GM12878 (cell line): ENCODE results near the gene MLPH. TPM values are rescaled to one million over a fixed set of nuclear protein-coding genes. Genes with fewer than 3 reads are reported as not detected.

Source experiments
- ATAC-seq: fragments of 200-7000 bp; cut with Tn5 transposase; 3 replicates; pipeline ENCODE4 v1.9.1; 2020; ENCODE audit warnings: mild to moderate bottlenecking, moderate library complexity
- BruUV-seq: library from RNA; stranded (reverse); fragments of 400-500 nt; replicated peaks from 2 replicates; lab custom pipeline; 2021; lab: Mats Ljungman, UMichigan
- CTCF ChIA-PET: fragments of 300-600 bp; sonication (Branson Sonifier 250); formaldehyde crosslinking; extraction: SDS; loops from one replicate; lab custom pipeline; 2021; ENCODE audit warnings: inconsistent platforms; lab: Yijun Ruan, JAX
- POLR2A ChIA-PET: fragments of 350-600 bp; formaldehyde crosslinking; extraction: SDS; loops from one replicate; lab custom pipeline; 2021; ENCODE audit warnings: inconsistent platforms; lab: Charles Lee
- RAD21 ChIA-PET: fragments of 300-600 bp; sonication (Branson Sonifier 250); formaldehyde crosslinking; loops from one replicate; lab custom pipeline; 2023; ENCODE audit warnings: antibody characterized with exemption; ENCODE audit not compliant: unreplicated experiment; lab: Charles Lee
- SMC1A ChIA-PET: fragments of 300-600 bp; sonication (Branson Sonifier 250); formaldehyde crosslinking; loops from one replicate; lab custom pipeline; 2023; ENCODE audit not compliant: unreplicated experiment, uncharacterized antibody; lab: Charles Lee
- DNase-seq: peaks from one replicate; pipeline ENCODE4 v3.0.0-alpha.2; 2011; ENCODE audit warnings: low read depth, low spot score
- FAIRE-seq: peaks from 3 replicates; lab custom pipeline; 2011; peaks lifted over from hg19 to GRCh38; lab: Jason Lieb, UNC
- H2AFZ ChIP-seq: 2 replicates; pipeline ENCODE4 v1.6.0; 2011; ENCODE audit warnings: low read depth, low read length, control low read depth; ENCODE audit not compliant: control insufficient read depth
- H3K27ac ChIP-seq: 2 replicates; pipeline ENCODE4 v1.5.1; 2011; ENCODE audit warnings: control low read depth; ENCODE audit not compliant: control insufficient read depth, insufficient read depth
- H3K27me3 ChIP-seq, 2 experiments: replicated peaks in 1 of 2; 2 replicates each; pipeline versions ENCODE4 v1.6.0 to v1.6.1; 2011; ENCODE audit warnings: low read length in 1 of 2; ENCODE audit not compliant: control insufficient read depth in 2 of 2, insufficient read depth in 2 of 2
- H3K36me3 ChIP-seq, 2 experiments: 2 replicates each; pipeline ENCODE4 v1.5.1; 2011; ENCODE audit warnings: low read length in 1 of 2; ENCODE audit not compliant: control insufficient read depth in 2 of 2, insufficient read depth in 2 of 2
- H3K4me1 ChIP-seq: 2 replicates; pipeline ENCODE4 v1.6.1; 2011; ENCODE audit warnings: mild to moderate bottlenecking, low read length, moderate library complexity, mixed read lengths; ENCODE audit not compliant: control insufficient read depth, insufficient read depth
- H3K4me2 ChIP-seq: 2 replicates; pipeline ENCODE4 v1.6.0; 2011; ENCODE audit warnings: control low read depth; ENCODE audit not compliant: control insufficient read depth, insufficient read depth
- H3K4me3 ChIP-seq: fragments of 200-600 bp; sonication (generic); 2 replicates; pipeline ENCODE4 v1.5.1; 2016
- H3K79me2 ChIP-seq: 2 replicates; pipeline ENCODE4 v1.6.0; 2011; ENCODE audit warnings: low read length; ENCODE audit not compliant: control insufficient read depth, insufficient read depth
- H3K9ac ChIP-seq: 2 replicates; pipeline ENCODE4 v1.8.0; 2011; ENCODE audit warnings: low read length, control low read depth, mixed read lengths; ENCODE audit not compliant: control insufficient read depth, insufficient read depth
- H3K9me3 ChIP-seq: replicated peaks from 3 replicates; pipeline ENCODE4 v1.5.1; 2011; ENCODE audit warnings: mild to moderate bottlenecking, low read length; ENCODE audit not compliant: control insufficient read depth, insufficient read depth
- H4K20me1 ChIP-seq: 2 replicates; pipeline ENCODE4 v1.6.0; 2011; ENCODE audit not compliant: control insufficient read depth, insufficient read depth
- ASH2L ChIP-seq: fragments of 300-600, 200-600 bp; sonication (generic); IDR thresholded peaks from 2 replicates; pipeline ENCODE4 v1.6.1; 2017; ENCODE audit warnings: low read depth, mild to moderate bottlenecking, borderline replicate concordance
- BCL3 ChIP-seq: IDR thresholded peaks from 2 replicates; pipeline ENCODE4 v1.6.1; 2011; ENCODE audit warnings: borderline replicate concordance, low read depth, mild to moderate bottlenecking, moderate library complexity, low read length; ENCODE audit not compliant: insufficient read depth, poor library complexity, severe bottlenecking
- CBX5 ChIP-seq: sonication (generic); IDR thresholded peaks from 2 replicates; pipeline ENCODE4 v1.6.1; 2016; ENCODE audit warnings: low read depth, moderate library complexity, mild to moderate bottlenecking, inconsistent platforms
- FOXK2 ChIP-seq: fragments of 450-650 bp; IDR thresholded peaks from 2 replicates; pipeline ENCODE4 v1.6.1; 2017; ENCODE audit warnings: mild to moderate bottlenecking, moderate library complexity
- NFYB ChIP-seq: IDR thresholded peaks from 2 replicates; pipeline ENCODE4 v1.6.1; 2011; ENCODE audit warnings: low read depth, mild to moderate bottlenecking, low read length, improper control_type of control experiment, moderate library complexity; ENCODE audit not compliant: insufficient read depth
- PML ChIP-seq: IDR thresholded peaks from 2 replicates; pipeline ENCODE4 v1.6.1; 2012; ENCODE audit warnings: low read length, inconsistent platforms
- STAT3 ChIP-seq: IDR thresholded peaks from 2 replicates; pipeline ENCODE4 v1.6.1; 2011; ENCODE audit warnings: low read depth, low read length, improper control_type of control experiment
- ZBTB11 ChIP-seq: fragments of 450-650 bp; formaldehyde crosslinking; IDR thresholded peaks from 2 replicates; pipeline ENCODE4 v1.5.0; 2022; ENCODE audit warnings: mild to moderate bottlenecking, missing genetic modification characterization
- ZZZ3 ChIP-seq: IDR thresholded peaks from 2 replicates; pipeline ENCODE4 v1.6.1; 2011; ENCODE audit warnings: low read depth; ENCODE audit not compliant: control insufficient read depth, insufficient read length
- WGBS: methylation state at CpG from one replicate; pipeline ENCODE4 v1.1.6; 2016; ENCODE audit warnings: low lambda C conversion rate; ENCODE audit not compliant: insufficient replicate concordance, insufficient coverage; ENCODE audit errors: missing lambda C conversion rate; 5-methylcytosine and 5-hydroxymethylcytosine counted together
- in situ Hi-C: fragments of 300-500 bp; cut with MboI; formaldehyde crosslinking; loops from 9 replicates; pipeline ENCODE4 v1.14.3; 2018; ENCODE audit warnings: mixed read lengths
- intact Hi-C: fragments of 100-400 bp; cut with micrococcal nuclease; formaldehyde crosslinking; loops from one replicate; pipeline ENCODE4 v1.14.2; 2022; ENCODE audit not compliant: unreplicated experiment
- polyA plus RNA-seq, 11 experiments: library from polyadenylated mRNA; depleted of rRNA in 4 of 11; unstranded in 6 of 11; stranded (reverse) in 5 of 11; fragments of >200 nt; fragmentation: Nextera tagmentation in 4 of 11; fragmentation: Illumina TruSeq in 1 of 11; extraction: Ambion mirVana in 4 of 11; extraction: Trizol in 1 of 11; gene quantifications; 1 replicate in 1 of 11; 2 replicates in 10 of 11; pipeline versions ENCODE4 v1.2.1 to v1.2.3, GENCODE V29; 2011 to 2016; ENCODE audit warnings: inconsistent platforms in 2 of 11, missing spikeins in 2 of 11, low read depth in 1 of 11
- total RNA-seq, 4 experiments: library from RNA; depleted of rRNA in 3 of 4; stranded (reverse); fragments of >200 nt in 3 of 4; fragmentation: Illumina TruSeq in 1 of 4; extraction: Trizol in 1 of 4; gene quantifications; 2 replicates each; pipeline versions ENCODE4 v1.2.1 to v1.2.3, GENCODE V29; 2013 to 2021

The MLPH gene
- total and polyA plus RNA-seq, 10 of the 15 experiments (the other 5 are each of a cell fraction or from before 2014, with no cell fraction given) = 0.16 to 0.85 TPM; not detected in 8

GRCh38 chr2:237590272-237591140 lies 103.5 kb downstream of the MLPH start, which contains the start of gene RAB17:
Gene RAB17, minus strand, starts transcription at chr2:237590734. Its CDS starts 4,580 bp downstream, at chr2:237586154.
- peak within 1 kb of the TSS; percentile 23; the same call in 1 of the 2 replicates for H3K4me2 ChIP-seq
- 52% methylated on average over 16 of the region's 16 CpGs for WGBS
- no peaks in the 10 kb centered on the region; the same call in 2 of the 3 replicates for H3K9me3 ChIP-seq
- no peak for DNase-seq
- no peaks in the 10 kb centered on the region; a peak in 1 of 4 replicates for H3K27me3 ChIP-seq
- intact Hi-C loops (no loop called here), in situ Hi-C loops (no loop called here)
- no peak for FAIRE-seq
- BruUV-seq = no TSS peak
- TF ChIP-seq BCL3 (no peak), ZZZ3 (no peak), FOXK2 (no peak), PML (no peak), NFYB (no peak), STAT3 (no peak), ASH2L (no peak), CBX5 (no peak), ZBTB11 (CRISPR knock-in tag) (no peak)
- H4K20me1 ChIP-seq = no peaks in the 10 kb centered on the region
- H3K36me3 ChIP-seq = no peaks in the 10 kb centered on the region
- ChIA-PET POLR2A (interaction anchor here (0.9 kb wide), 1 partner anchor 10 kb away, joined by 4 read pairs; no protein-coding TSS in a partner anchor), CTCF (interaction anchor here (1.0 to 1.5 kb wide), 3 partner anchors 18 to 78 kb away, joined by 3 to 4 read pairs (median 4); no protein-coding TSS in a partner anchor), RAD21 (interaction anchor here (1.4 kb wide), 1 partner anchor 19 kb away, joined by 3 read pairs; no protein-coding TSS in a partner anchor), SMC1A (interaction anchor here (0.7 to 1.3 kb wide), 2 partner anchors 11 to 22 kb away, joined by 3 read pairs; no protein-coding TSS in a partner anchor)
- H3K9ac ChIP-seq = no peak within 1 kb of the TSS
- H2AFZ ChIP-seq = 0 out of 2 replicates have a peak within 1 kb of the TSS, but pooled peaks have one; percentile 20
- no peaks in the 10 kb centered on the region for H3K79me2 ChIP-seq
- ATAC-seq = no peak
- no peaks in the 10 kb centered on the region for H3K4me1 ChIP-seq
- no peak within 1 kb of the TSS for H3K27ac ChIP-seq
- no peak within 1 kb of the TSS for H3K4me3 ChIP-seq
